Osteoblast (primary cell): Measurements from ENCODE around the gene LIM2. TPM values are rescaled to one million over a fixed set of nuclear protein-coding genes. Genes with fewer than 3 reads are reported as not detected.
"Not testable (repeated sequence)": the region's sequence is repeated elsewhere in the genome, so short reads cannot be mapped to it uniquely, and the experiment has no call there.

ENCODE experiments used
- DNase-seq: peaks from one replicate; pipeline ENCODE4 v3.0.0; 2011; ENCODE audit warnings: low spot score, mixed read lengths; ENCODE audit not compliant: insufficient read length; ENCODE audit errors: missing footprints
- H2AFZ ChIP-seq: 2 replicates; pipeline ENCODE4 v1.6.0; 2011; ENCODE audit warnings: mild to moderate bottlenecking, low read length
- H3K27ac ChIP-seq: 2 replicates; pipeline ENCODE4 v1.5.1; 2011; ENCODE audit warnings: mild to moderate bottlenecking, low read depth, low read length, moderate library complexity
- H3K27me3 ChIP-seq: 2 replicates; pipeline ENCODE4 v1.6.0; 2012; ENCODE audit warnings: mild to moderate bottlenecking, control low read depth, inconsistent platforms, low read length, moderate library complexity; ENCODE audit not compliant: insufficient read depth
- H3K36me3 ChIP-seq: 2 replicates; pipeline ENCODE4 v1.5.1; 2011; ENCODE audit warnings: mild to moderate bottlenecking, low read length, control low read depth, moderate library complexity; ENCODE audit not compliant: insufficient read depth
- H3K4me1 ChIP-seq: 2 replicates; pipeline ENCODE4 v1.5.1; 2011; ENCODE audit warnings: mild to moderate bottlenecking, low read length, control low read depth, moderate library complexity; ENCODE audit not compliant: insufficient read depth
- H3K4me2 ChIP-seq: 2 replicates; pipeline ENCODE4 v1.6.0; 2011; ENCODE audit warnings: mild to moderate bottlenecking, low read length; ENCODE audit not compliant: insufficient read depth
- H3K4me3 ChIP-seq: fragments of 200-600 bp; sonication (generic); 3 replicates; pipeline ENCODE4 v1.5.1; 2012; ENCODE audit warnings: mild to moderate bottlenecking, low read length, inconsistent platforms; ENCODE audit not compliant: insufficient read depth
- H3K79me2 ChIP-seq: 2 replicates; pipeline ENCODE4 v1.6.0; 2012; ENCODE audit warnings: mild to moderate bottlenecking, low read length, control low read depth, inconsistent platforms; ENCODE audit not compliant: insufficient read depth
- H3K9me3 ChIP-seq: 2 replicates; pipeline ENCODE4 v1.5.1; 2011; ENCODE audit warnings: low read depth, low read length, control low read depth
- H4K20me1 ChIP-seq: 2 replicates; pipeline ENCODE4 v1.6.0; 2012; ENCODE audit warnings: mild to moderate bottlenecking, low read length, control low read depth; ENCODE audit not compliant: insufficient read depth
- CTCF ChIP-seq: IDR thresholded peaks from 2 replicates; pipeline ENCODE4 v1.5.1; 2011; ENCODE audit warnings: mild to moderate bottlenecking, low read depth, low read length, moderate library complexity; ENCODE audit errors: extremely low read depth
- total RNA-seq: library from RNA; depleted of rRNA; stranded (reverse); fragments of >200 nt; gene quantifications from 2 replicates; pipeline ENCODE4 v1.2.3, GENCODE V29; 2012

Gene LIM2
- total RNA-seq, 1 donor = not detected

- Histone ChIP-seq H3K4me3 (no peak overlapping the region), H4K20me1 (no peaks in the 10 kb centered on the region), H2AFZ (no peak overlapping the region), H3K27ac (no peak overlapping the region), H3K79me2 (no peaks in the 10 kb centered on the region), H3K27me3 (no peaks in the 10 kb centered on the region), H3K4me2 (no peak overlapping the region), H3K4me1 (peaks cover 7% of the 10 kb centered on the region), H3K9me3 (no peaks in the 10 kb centered on the region), H3K36me3 (no peaks in the 10 kb centered on the region)
- peak; percentile 8 for DNase-seq
- no peak for TF ChIP-seq CTCF
Observed at GRCh38 chr19:51399231-51399630, 11.5 kb upstream of the LIM2 start.

GRCh38 chr19:51398096-51398704 is 10.4 kb upstream of the LIM2 start:
- Histone ChIP-seq H3K4me1 (peaks cover 7% of the 10 kb centered on the region), H3K4me3 (no peak overlapping the region), H3K79me2 (no peaks in the 10 kb centered on the region), H3K27ac (no peak overlapping the region), H3K9me3 (no peaks in the 10 kb centered on the region), H3K36me3 (no peaks in the 10 kb centered on the region), H4K20me1 (no peaks in the 10 kb centered on the region), H3K4me2 (no peak overlapping the region), H3K27me3 (no peaks in the 10 kb centered on the region), H2AFZ (peak overlapping the region; percentile 19)
- peak; percentile 60 for TF ChIP-seq CTCF
- DNase-seq = peak; percentile 30

- H3K4me1 ChIP-seq, H3K9me3 ChIP-seq, H4K20me1 ChIP-seq, H3K36me3 ChIP-seq, H3K4me2 ChIP-seq, H3K4me3 ChIP-seq, H2AFZ ChIP-seq, H3K27me3 ChIP-seq, H3K79me2 ChIP-seq, H3K27ac ChIP-seq, DNase-seq: not testable (repeated sequence)
Observed at GRCh38 chr19:51397453-51397852, 9.7 kb upstream of the LIM2 start.

GRCh38 chr19:51396175-51396574 is 8.4 kb upstream of the LIM2 start:
- H3K4me3 ChIP-seq = no peak overlapping the region
- no peak overlapping the region for H3K27ac ChIP-seq
- no peaks in the 10 kb centered on the region for H3K36me3 ChIP-seq
- no peak overlapping the region for H2AFZ ChIP-seq
- no peaks in the 10 kb centered on the region for H3K27me3 ChIP-seq
- no peak overlapping the region for H3K4me2 ChIP-seq
- DNase-seq = no peak
- H3K79me2 ChIP-seq = no peaks in the 10 kb centered on the region
- no peaks in the 10 kb centered on the region for H4K20me1 ChIP-seq
- TF ChIP-seq CTCF = no peak
- peaks cover 7% of the 10 kb centered on the region for H3K4me1 ChIP-seq
- H3K9me3 ChIP-seq = no peaks in the 10 kb centered on the region
